ENCODE results near the gene SLC36A1.

SLC36A1 gene

DNA sequence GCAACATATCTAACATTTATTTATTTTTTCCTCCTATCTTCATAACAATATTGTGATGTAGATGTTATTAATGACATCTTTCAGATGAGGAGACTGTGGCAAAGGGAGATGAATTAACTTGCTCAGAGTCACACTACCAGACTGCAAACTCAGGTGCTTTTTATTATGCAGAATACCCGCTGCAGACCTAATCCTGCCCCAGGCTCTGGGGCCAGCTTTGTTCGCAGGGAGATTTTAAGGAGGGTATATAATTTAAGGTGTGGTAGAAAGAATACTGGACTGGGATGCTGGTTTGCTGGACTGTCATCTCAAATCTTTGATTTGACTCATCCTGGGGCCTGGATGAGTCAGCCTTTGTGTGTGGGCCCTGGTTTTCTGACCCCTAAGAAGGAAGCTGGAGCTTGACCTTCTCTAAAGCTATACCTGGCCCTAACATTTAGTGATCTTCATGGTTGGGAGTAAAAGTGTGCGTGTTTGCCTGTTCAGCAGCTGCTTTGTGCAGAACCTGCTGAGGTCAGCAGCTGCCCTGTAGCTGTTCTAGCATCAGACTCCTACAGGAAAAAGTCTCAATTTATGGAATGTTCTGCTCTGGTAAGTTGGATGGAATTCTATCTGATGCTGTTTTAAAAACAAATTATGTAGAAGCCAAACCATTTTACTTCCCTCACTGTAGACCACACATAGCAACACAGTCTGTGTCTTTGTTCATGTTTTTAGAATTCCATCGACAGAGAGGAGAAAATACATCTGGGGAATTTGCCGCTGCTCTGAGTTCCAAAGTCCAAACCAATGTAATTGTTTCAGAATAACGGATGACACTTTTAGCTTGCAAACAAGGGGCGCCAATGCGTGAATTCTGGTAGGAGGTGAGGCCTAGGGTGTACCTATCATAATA lies 4.5 kb downstream of the SLC36A1 start:
- DNase-seq (ENCODE audit: low read depth in 2 of 2) = no peak

DNA sequence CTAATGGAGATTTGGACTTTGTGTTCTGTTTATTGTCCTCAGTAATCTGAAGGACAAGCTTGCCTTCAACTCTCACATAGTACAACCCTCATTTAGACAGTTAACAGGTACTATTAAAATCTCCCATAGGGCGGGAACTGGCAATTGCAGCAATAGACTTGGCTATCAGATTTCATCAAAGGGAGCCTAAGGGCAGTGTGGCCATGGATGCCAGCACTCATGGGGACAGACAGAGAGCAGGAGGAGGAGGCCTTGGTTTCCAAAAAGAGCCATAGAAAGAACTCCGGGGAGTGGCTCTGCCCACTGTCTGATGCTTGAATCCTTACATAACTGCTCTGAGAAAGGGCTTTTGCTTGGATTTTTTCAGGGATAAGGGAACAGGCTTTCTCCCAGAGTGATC lies 6.8 kb downstream of the SLC36A1 start:
- DNase-seq (ENCODE audit: low read depth in 2 of 2) = no peak

DNA sequence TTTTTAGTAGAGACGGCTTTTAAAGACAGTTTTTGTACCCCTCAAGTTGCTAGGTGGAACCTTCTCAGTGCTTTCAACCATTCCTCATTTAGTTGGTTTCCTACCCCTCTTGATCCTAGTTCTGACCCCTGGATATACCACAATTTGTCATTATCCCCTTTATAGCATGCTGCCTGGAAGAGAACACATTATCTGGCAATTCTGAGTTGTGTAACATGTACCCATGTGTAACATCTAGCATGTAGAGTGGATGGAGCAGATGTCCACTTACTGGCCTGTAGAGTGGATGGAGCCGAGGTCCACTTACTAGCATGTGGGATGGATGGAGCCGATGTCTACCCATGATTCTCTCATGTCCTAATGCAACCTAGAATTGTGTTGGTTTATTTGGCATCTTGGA lies 7.5 kb downstream of the SLC36A1 start:
- DNase-seq (ENCODE audit: low read depth in 2 of 2) = no peak

DNA sequence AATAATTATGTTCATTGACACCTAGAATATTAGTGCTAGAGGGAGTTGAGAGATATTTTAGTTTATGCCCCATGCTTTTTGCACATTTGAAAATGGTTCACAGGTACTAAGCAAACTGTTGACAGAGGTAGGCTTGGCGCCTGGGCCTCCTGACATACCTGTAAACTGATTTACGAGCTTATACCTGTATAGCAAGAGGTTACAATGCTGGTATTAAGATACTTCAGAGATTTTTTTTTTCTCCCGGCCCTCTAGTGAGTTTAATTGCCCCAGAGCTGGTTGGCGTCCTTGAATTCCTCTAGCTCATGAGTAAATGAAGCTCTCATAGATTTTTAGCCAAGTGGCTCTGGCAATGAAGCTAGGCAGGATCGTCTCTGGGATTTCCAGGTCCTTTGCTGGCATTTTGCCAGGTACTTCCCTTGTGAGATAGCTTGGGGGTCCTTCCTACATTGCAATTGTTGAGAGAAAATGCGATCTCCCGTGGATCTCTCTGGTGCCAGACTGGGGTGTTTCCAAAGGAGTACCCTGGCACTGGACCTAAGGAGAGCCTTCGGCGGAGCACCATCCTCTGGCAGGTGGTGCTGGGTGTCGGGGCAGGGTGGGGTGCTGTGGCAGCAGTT lies 9.0 kb downstream of the SLC36A1 start:
- DNase-seq (ENCODE audit: low read depth in 2 of 2) = no peak

DNA sequence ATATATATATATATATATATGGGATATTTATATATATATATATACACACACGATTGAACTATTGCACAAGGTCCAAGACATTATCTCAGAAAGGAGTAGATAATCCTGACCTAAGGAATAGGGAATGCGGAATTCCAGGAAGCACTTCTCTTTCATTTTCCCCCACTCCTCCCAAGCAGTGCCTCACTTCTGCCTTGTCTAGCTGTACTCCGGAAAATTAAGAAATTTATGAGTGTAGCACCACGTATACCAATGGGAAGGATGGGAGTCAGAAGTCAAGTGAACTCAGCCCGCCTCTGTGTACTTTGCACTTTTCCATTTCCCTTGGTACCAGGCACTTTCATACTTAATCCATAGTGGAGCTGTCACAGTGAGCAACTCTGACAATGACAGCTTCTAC lies 10.9 kb downstream of the SLC36A1 start:
- no peak for DNase-seq (ENCODE audit: low read depth in 2 of 2)

DNA sequence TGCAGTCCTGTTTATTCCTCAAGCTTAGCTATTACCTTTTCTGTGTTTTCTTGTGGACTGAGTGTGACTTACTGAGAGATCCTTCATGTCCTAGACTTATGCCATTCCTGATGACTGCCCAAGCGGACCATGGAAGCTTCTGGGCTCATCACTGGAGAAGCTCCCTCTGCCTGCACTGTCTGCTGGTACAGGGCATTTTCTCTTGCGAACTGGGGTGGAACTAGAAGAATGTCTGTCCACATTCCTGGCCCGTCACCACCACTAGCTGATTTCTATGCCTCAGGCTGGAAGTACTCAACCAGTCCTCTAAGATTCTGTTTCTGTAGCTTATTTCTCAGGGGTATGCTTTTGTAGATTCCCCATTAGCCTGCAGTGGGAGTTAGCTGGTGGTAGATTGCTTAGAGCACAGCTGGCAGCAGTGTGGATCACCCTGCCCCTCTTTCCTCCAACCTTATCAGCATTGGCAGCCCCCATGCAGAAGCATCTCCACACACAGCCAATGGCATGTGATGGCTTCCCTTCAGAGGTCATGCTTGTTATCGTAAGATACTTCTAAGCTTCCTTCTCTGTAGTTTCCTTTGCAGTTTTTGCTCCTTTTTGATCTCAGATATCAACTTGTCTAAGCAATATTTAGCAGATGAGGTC lies 12.4 kb downstream of the SLC36A1 start:
- no peak for DNase-seq (ENCODE audit: low read depth in 2 of 2)

DNA sequence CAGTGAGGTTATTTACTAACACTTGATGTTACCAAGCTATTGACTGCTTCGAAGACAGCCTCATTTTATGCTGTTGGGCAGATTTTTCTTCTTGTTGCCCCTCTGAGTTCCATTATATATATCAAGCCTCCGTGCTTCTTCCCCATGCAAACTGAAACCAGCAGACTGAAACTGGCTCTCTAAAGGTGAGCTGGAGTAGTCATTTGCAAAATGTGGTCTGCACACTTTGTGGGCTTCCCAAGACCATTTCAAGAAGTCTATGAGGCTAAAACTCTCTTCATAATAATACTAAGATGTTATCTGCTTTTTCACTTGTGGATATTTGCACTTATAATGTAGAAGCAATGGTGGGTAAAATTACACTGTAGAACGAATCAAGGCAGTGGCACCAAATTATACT lies 13.9 kb downstream of the SLC36A1 start:
- no peak for DNase-seq (ENCODE audit: low read depth in 2 of 2)

DNA sequence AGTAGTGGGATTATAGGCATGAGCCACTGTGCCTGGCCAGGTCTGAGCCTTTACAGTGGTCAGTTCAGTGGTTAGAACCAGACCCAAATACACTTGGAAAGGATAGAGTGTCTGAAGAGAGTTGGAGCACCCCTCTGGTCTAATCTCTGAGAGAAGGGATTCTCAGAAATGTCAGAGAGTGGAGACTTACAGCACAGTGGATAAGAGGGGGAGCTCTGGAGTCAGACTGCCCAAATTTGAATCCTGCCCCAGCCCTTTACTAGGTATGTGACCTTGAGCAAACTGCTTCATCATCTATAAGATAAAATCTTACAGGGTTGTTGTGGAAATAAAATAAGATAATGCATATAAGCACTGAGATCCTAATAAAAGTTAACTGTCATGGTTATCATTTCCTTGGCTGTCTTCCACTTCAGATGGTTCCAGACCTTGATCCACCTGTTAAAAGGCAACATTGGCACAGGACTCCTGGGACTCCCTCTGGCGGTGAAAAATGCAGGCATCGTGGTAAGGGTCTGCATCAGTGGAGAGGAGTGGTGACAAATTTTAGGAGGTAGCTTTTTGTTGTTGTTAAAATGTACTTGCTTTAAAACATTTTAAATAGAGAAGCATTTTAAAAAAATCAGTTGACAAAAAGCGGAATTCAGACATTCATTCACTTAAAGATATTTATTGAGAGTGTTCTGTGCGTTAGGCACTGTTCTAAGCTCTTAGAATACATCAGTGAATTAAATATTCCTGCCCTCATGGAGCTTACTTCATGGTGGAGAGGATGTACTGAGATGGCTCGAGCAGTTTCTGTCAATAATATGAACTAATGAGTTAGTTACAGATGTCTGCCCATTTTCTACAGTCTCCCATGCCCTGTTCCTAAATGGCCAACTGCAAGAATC lies 16.0 kb downstream of the SLC36A1 start:
- no peak for DNase-seq (ENCODE audit: low read depth in 2 of 2)

DNA sequence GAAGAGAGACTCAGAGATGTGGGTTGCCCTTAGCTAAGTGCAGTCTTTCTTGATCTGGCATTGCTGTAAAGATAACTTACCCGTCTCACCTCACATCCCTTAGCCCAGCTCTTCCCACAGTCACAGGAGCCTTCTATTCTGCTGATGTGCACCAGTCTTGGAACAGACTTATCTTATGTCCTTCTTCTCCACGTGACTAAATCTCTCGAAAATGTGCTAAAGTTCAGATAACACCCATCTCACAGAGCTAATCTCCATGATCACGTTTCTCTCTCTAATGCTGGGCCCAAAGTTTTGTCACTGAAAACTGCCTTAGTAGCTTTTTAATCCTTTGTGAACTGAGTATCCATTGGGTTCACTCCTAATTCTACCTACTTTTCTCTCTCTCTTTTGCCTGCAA lies 16.7 kb downstream of the SLC36A1 start:
- DNase-seq (ENCODE audit: low read depth in 2 of 2) = no peak

DNA sequence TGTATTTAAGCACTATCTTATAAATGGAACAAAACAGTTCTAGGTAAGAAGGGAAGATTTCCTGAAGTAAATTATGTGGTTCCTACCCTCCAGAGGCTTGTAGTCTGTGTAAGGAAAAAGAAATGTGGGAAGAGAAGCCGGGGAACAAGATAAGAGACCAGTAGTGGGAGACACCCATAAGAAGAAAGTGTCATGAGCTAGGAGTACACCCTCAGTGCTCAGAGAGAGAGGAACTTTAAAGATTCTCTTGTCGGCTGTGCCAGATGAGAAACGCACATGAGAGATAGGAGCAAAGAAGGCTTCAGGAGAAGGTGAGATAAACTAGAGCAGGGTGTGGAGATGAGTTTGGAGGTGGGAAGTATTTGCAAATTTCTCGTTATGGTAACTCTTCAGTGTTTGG lies 18.1 kb downstream of the SLC36A1 start:
- DNase-seq (ENCODE audit: low read depth in 2 of 2) = no peak

DNA sequence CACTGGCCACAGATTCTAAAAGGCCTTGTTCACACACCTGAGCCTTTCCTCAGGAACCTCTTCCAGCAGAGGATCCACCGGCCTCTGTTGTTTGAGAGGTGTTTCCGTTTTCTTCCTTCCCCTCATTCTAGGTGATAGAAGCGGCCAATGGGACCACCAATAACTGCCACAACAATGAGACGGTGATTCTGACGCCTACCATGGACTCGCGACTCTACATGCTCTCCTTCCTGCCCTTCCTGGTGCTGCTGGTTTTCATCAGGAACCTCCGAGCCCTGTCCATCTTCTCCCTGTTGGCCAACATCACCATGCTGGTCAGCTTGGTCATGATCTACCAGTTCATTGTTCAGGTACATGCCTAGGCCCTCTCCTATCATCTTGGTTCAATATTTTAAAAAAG lies 20.2 kb downstream of the SLC36A1 start:
- DNase-seq (ENCODE audit: low read depth in 2 of 2) = no peak

DNA sequence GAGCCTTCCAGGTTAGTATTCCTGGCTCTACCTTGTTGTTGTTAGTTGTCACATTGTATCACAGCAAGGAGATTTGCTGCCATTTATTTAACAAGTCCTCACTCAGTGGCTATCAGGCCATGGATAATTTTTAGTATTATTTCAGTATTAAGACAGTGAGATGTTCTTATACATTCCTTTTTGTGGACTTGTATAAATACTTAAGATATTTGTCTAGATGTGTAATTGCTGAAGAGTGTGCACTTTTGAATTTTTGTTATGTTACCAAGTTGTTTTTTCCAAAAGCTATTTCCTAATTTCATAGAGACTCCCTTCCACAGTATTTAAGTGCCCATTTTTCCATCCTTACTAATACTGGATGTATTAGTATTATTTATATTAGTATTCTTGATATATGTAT lies 22.0 kb downstream of the SLC36A1 start:
- DNase-seq (ENCODE audit: low read depth in 2 of 2) = no peak

DNA sequence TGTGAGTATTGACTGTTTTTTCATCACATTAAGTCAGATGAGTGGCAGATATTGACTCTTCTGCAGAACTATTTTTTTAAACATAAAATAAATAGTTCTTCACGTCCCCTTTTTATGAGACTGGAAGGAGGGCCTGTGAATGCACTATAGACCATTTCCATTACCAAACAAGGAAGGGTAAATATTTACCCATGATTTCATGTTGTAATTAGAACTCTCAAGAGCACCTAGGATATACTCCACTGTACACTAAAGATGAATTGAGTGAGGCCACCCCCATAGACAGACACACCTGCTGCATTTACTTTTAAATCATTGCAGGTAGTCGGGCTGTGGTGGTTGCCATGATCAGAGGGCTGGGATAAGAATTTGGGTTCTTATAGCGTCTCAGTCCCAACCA lies 22.6 kb downstream of the SLC36A1 start:
- no peak for DNase-seq (ENCODE audit: low read depth in 2 of 2)

DNA sequence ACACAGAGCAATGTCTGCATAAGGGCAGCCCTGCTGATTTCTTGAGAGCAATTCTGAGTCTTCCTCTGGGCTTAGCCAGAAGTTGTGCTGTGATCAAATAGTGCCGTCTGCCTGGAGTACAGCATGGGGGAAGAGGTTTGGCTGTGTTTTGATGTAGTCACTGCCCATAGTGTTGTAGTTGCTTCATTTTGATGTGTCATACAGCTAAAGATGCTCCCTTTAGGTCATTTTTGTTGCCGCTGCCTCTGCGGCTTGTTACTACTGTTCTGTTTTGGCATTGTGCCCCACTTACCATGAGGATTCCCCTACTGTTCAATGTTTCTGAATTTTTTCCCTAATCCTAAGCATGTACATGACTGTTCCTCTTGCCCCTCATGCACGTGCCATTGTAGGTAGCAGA lies 23.0 kb downstream of the SLC36A1 start:
- DNase-seq (ENCODE audit: low read depth in 2 of 2) = no peak

DNA sequence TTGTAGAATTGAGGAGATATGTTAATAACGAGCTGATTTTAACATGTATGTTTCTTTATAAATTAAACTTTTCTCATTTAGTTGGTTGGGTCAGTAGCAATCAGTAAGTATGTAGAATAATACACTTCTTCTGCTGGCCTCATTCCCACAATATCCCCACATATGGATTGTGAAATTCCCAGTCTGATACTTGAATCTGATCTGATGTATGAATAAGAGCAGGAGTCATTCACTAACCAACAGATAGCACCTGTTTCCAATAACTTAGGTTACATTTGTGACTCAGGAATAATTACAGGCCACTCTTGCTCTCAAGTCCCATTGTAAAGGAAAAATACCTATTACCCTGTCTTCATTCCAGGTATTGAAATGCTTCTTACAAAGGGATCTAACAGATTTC lies 23.9 kb downstream of the SLC36A1 start:
- DNase-seq (ENCODE audit: low read depth in 2 of 2) = no peak

DNA sequence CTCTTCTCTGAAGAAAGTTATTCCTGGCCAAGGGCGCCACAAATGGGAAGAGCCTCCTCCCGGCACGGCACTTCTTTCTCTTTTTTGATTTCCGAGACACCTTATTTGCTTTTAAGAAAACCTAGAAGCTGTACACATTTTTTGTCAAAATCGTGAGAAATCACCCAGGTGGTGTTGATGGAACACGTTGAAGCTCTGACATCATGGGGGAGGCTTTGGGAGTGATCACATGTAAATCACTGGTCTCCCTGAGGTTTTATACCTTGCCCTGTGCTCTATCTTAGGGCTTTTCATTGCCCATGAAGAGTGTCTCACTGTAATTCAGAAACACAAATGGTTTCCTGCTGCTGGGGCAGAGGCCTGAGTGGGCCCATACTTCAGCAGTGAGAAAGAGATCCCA lies 27.4 kb downstream of the SLC36A1 start:
- no peak for DNase-seq (ENCODE audit: low read depth in 2 of 2)

DNA sequence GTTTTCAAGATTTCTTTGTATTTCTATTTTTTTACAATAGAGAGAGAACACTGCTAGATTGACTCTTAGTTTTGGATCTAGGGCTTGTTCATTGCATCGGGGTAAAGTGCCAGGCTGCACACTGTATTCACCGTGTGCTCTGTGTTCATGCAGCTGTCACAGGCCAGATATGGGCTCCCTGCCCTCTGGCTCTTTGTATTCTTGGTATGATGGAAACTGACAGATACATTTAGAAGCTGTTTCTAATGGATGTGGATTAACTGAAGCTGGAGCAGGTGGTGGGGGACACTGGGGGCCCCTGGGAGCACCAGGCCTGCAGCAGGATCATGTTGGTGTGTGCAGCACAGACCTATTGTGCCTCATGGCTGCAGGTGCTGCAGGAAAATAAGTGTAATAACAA lies 28.0 kb downstream of the SLC36A1 start:
- no peak for DNase-seq (ENCODE audit: low read depth in 2 of 2)

DNA sequence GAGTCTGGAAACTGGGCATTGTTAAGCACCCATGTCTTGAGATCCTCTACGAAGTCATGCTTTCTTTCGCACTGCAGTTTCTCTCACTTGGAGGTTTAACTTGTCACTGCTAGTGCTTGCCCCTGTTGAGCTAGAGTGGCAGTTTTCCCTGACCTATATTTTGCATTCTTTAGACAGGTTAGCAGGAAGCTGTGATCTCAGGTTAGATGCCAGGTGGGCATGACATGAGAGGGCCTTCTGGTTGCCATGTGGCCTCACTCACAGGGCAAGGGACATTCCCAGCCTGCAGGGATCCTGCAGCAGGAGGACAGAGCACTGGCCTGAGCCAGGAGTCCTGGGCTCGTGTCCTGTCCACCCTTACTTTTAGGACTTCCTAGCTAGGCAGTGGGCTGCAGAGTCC lies 28.6 kb downstream of the SLC36A1 start:
- no peak for DNase-seq (ENCODE audit: low read depth in 2 of 2)

DNA sequence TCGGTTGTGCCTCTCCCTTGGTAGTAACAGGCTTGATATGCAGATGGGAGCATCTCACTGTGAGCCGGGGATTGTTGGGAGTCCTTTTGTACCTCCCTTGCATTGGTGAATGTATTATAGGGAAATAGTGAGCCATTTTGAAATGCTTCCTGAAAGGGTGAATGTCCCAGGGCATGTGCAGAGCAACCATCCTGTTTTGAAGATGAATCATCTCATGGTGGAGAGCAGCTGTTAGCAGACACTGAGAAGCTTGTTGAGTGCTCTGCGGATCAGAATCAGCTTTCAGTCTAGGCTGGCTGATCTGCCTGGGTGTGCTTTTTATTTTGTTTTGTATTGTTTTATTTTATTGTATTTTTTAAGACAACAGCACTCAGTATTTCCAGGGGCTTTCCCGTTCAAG lies 29.7 kb downstream of the SLC36A1 start:
- DNase-seq (ENCODE audit: low read depth in 2 of 2) = no peak

DNA sequence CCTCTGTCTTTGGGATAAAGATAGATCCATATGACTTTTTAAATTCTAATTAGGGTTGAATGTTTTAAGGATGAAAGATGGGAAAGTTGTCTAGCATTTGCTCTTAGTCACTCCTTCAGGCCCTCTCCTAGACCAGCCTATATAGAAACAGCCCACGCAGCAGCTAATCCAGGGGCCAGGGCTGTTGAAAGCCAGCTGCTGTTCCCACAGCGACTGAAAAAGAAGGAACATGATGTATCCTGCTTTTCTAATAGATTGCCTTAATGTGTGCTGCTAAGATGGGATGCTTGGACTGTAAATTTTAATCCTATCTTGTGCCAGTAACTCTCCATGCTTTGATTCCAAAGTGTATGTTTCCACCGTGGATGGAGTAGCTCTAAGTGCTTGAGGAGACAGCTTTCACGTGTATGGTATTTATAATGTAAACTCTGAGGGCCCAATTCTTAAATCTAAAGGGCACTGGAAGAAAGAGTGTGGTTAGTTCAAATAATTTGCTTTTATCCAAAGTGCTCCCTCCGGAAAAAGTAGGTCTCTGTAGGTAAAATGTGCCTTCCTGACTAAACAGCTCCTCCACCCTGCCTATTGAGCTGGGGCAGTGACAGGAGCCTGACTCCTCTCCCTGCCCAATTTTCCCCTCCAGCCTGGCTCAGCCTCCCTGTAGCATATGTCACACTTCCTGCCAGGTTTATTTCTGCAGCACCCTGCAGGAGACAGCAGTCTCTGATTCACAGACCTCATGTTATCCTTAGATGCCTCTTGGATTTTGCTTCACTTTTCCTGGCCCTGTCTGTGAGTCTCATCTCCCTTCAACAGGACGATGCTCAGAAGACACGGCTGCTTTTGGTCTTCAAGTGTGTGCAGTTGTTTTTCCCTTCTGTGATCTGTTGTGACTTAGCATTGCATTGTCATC lies 33.2 kb downstream of the SLC36A1 start:
- no peak for DNase-seq (ENCODE audit: low read depth in 2 of 2)

DNA sequence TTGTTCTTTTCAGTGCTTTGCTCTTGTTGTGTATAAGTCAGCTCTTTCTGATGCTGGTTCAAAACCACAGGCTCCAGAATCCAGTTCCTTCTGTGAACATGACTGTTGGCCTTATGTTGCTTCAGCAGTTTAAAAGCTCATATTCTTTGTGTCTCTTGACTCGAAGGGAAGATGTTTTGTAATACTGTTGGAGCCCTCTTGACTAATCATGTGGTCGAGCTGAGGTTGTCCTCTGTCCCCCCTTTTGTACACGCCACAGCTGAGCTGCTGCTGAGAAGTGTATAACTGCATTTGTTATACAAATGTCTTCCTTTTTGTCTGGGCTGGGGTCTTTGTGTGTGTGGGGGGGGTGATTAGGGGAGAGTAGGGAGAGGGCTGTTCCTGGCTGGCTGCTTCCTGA lies 35.8 kb downstream of the SLC36A1 start:
- DNase-seq (ENCODE audit: low read depth in 2 of 2) = no peak
